ENCODE data around the gene HIGD1A. TPM values are rescaled to one million over a fixed set of nuclear protein-coding genes. Genes with fewer than 3 reads are reported as not detected.
A peak's percentile ranks its signal among the peaks of the same experiment; 100 is the strongest.

The HIGD1A gene
- total RNA-seq, 1 experiment from 2014 or later = 77.6 TPM

DNA sequence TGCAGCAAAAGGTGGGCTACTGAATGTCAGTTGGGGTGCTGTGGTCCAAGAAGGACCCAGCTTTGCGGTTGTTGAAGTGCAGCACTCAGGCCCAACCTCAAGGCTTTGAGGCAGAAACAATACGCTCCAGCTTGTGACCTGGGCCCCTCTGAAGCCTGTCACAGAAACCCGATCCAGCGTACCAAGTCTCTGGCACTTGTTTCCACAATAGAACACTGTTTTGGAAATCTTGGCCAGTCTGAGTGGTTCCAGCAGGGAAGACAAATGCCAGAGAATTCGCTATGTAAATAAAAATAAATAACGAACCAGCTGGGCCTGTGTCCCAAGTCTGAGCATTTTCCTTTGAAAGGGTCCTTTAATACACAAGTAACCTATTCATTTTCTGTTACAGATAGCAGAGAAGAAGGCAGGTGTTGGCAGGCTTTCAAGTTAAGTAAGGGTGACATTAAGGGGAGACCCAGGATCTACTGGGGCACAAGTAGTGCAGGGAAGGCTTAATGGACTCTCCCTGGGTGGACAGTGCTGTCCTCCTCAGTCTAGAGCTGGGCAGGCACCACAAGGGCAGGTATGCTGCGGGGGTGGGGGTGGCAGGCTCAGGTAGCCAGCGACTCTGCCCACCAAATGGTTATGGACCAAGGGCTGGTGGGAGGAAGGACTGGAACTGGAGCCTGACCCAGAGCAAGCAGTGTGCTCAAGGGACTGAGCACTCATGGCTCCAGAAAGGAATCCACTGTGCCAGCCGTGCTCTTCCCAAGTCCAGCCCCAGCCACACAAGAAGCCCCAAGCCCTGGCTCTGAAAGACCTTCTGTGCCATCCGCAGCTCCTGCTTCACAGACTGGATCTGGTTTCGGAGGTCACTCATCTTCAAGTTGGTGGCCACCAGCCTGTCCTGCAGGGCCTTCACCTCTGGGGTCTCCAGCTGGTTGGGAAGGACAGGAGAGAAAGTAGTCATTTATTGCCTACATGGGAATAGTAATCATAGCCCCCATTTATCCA lies 57.5 kb downstream of the HIGD1A start:
- Histone ChIP-seq H2BK5ac (ENCODE audit: insufficient read length, low read length) (no peak overlapping the region), H4K8ac (replicated peaks; ENCODE audit: insufficient read length, low read depth, low read length) (no peak overlapping the region), H3K4ac (ENCODE audit: low read depth, low read length) (no peak overlapping the region), H3K23me2 (ENCODE audit: insufficient read length, low read depth, low read length, poor library complexity, severe bottlenecking) (no peaks in the 10 kb centered on the region), H3K27me3 (ENCODE audit: insufficient read depth, low read length) (no peaks in the 10 kb centered on the region), H2AK5ac (ENCODE audit: insufficient read length, low read length) (no peak overlapping the region), H4K91ac (ENCODE audit: insufficient read length, low read depth, low read length) (no peak overlapping the region), H3K79me1 (ENCODE audit: insufficient read depth, low read depth, low read length, poor library complexity, severe bottlenecking) (no peaks in the 10 kb centered on the region), H2BK20ac (ENCODE audit: low read depth, low read length, poor library complexity, severe bottlenecking) (no peak overlapping the region), H3K56ac (ENCODE audit: insufficient read length, low read depth, low read length) (no peak overlapping the region), H4K5ac (ENCODE audit: insufficient read length, low read depth, low read length) (no peak overlapping the region), H2AFZ (ENCODE audit: low read length) (no peak overlapping the region), H3K27ac (ENCODE audit: insufficient read length, low read depth, low read length) (no peak overlapping the region), H3K9me3 (ENCODE audit: control insufficient read depth, low read depth, low read length) (no peaks in the 10 kb centered on the region), H3K14ac (ENCODE audit: insufficient read depth, low read length) (no peak overlapping the region), H2BK120ac (ENCODE audit: low read depth, low read length, poor library complexity, severe bottlenecking) (no peak overlapping the region), H4K20me1 (ENCODE audit: control insufficient read depth, insufficient read depth, insufficient read length) (no peaks in the 10 kb centered on the region), H3K4me1 (ENCODE audit: insufficient read depth, low read length) (no peaks in the 10 kb centered on the region), H3K9ac (ENCODE audit: extremely low read depth, insufficient read length, low read length) (no peak overlapping the region), H3K79me2 (ENCODE audit: insufficient read depth, low read length) (no peaks in the 10 kb centered on the region), H3K4me2 (ENCODE audit: insufficient read depth, insufficient read length, low read length) (no peak overlapping the region), H3T11ph (ENCODE audit: low read length) (no peak overlapping the region), H3K18ac (ENCODE audit: insufficient read length, low read depth, low read length) (peak overlapping the region; percentile 19), H2BK12ac (ENCODE audit: insufficient read length, low read depth, low read length) (no peak overlapping the region), H3K23ac (ENCODE audit: insufficient read length, low read depth, low read length) (no peak overlapping the region), H2BK15ac (ENCODE audit: low read depth, low read length) (no peak overlapping the region)
- H3K36me3 Mint-ChIP-seq (ENCODE audit: insufficient read depth in 1 of 3, low read depth in 3 of 3) = no peaks in the 10 kb centered on the region
- H3K9me3 Mint-ChIP-seq = no peaks in the 10 kb centered on the region
- no peak overlapping the region for H3K27ac Mint-ChIP-seq
- H3K4me1 Mint-ChIP-seq = peaks cover 29 to 31% of the 10 kb centered on the region in 2 experiments
- no peak overlapping the region for H3K4me3 Mint-ChIP-seq
- TF ChIP-seq, protein P1, sequence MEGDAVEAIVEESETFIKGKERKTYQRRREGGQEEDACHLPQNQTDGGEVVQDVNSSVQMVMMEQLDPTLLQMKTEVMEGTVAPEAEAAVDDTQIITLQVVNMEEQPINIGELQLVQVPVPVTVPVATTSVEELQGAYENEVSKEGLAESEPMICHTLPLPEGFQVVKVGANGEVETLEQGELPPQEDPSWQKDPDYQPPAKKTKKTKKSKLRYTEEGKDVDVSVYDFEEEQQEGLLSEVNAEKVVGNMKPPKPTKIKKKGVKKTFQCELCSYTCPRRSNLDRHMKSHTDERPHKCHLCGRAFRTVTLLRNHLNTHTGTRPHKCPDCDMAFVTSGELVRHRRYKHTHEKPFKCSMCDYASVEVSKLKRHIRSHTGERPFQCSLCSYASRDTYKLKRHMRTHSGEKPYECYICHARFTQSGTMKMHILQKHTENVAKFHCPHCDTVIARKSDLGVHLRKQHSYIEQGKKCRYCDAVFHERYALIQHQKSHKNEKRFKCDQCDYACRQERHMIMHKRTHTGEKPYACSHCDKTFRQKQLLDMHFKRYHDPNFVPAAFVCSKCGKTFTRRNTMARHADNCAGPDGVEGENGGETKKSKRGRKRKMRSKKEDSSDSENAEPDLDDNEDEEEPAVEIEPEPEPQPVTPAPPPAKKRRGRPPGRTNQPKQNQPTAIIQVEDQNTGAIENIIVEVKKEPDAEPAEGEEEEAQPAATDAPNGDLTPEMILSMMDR (conservative IDR thresholded peaks at IDR 0.05) = no peak
- no CpG with 5 or more reads among the region's 11 CpGs for WGBS (ENCODE audit: extremely low coverage, insufficient read length, low lambda C conversion rate)
- peaks cover 16% of the 10 kb centered on the region for H3K27me3 Mint-ChIP-seq (ENCODE audit: low read depth)
- peak; percentile 22 for DNase-seq
